Osteoblast (primary cell): Measurements from ENCODE around the gene GRM7. TPM values are rescaled to one million over a fixed set of nuclear protein-coding genes. Genes with fewer than 3 reads are reported as not detected.

ENCODE experiments used
- DNase-seq: peaks from one replicate; pipeline ENCODE4 v3.0.0; 2011; ENCODE audit warnings: low spot score, mixed read lengths; ENCODE audit not compliant: insufficient read length; ENCODE audit errors: missing footprints
- H2AFZ ChIP-seq: 2 replicates; pipeline ENCODE4 v1.6.0; 2011; ENCODE audit warnings: mild to moderate bottlenecking, low read length
- H3K27ac ChIP-seq: 2 replicates; pipeline ENCODE4 v1.5.1; 2011; ENCODE audit warnings: mild to moderate bottlenecking, low read depth, low read length, moderate library complexity
- H3K27me3 ChIP-seq: 2 replicates; pipeline ENCODE4 v1.6.0; 2012; ENCODE audit warnings: mild to moderate bottlenecking, control low read depth, inconsistent platforms, low read length, moderate library complexity; ENCODE audit not compliant: insufficient read depth
- H3K36me3 ChIP-seq: 2 replicates; pipeline ENCODE4 v1.5.1; 2011; ENCODE audit warnings: mild to moderate bottlenecking, low read length, control low read depth, moderate library complexity; ENCODE audit not compliant: insufficient read depth
- H3K4me1 ChIP-seq: 2 replicates; pipeline ENCODE4 v1.5.1; 2011; ENCODE audit warnings: mild to moderate bottlenecking, low read length, control low read depth, moderate library complexity; ENCODE audit not compliant: insufficient read depth
- H3K4me2 ChIP-seq: 2 replicates; pipeline ENCODE4 v1.6.0; 2011; ENCODE audit warnings: mild to moderate bottlenecking, low read length; ENCODE audit not compliant: insufficient read depth
- H3K4me3 ChIP-seq: fragments of 200-600 bp; sonication (generic); 3 replicates; pipeline ENCODE4 v1.5.1; 2012; ENCODE audit warnings: mild to moderate bottlenecking, low read length, inconsistent platforms; ENCODE audit not compliant: insufficient read depth
- H3K79me2 ChIP-seq: 2 replicates; pipeline ENCODE4 v1.6.0; 2012; ENCODE audit warnings: mild to moderate bottlenecking, low read length, control low read depth, inconsistent platforms; ENCODE audit not compliant: insufficient read depth
- H3K9me3 ChIP-seq: 2 replicates; pipeline ENCODE4 v1.5.1; 2011; ENCODE audit warnings: low read depth, low read length, control low read depth
- H4K20me1 ChIP-seq: 2 replicates; pipeline ENCODE4 v1.6.0; 2012; ENCODE audit warnings: mild to moderate bottlenecking, low read length, control low read depth; ENCODE audit not compliant: insufficient read depth
- CTCF ChIP-seq: IDR thresholded peaks from 2 replicates; pipeline ENCODE4 v1.5.1; 2011; ENCODE audit warnings: mild to moderate bottlenecking, low read depth, low read length, moderate library complexity; ENCODE audit errors: extremely low read depth
- total RNA-seq: library from RNA; depleted of rRNA; stranded (reverse); fragments of >200 nt; gene quantifications from 2 replicates; pipeline ENCODE4 v1.2.3, GENCODE V29; 2012

The GRM7 gene
- total RNA-seq, 1 donor: not detected

GRCh38 chr3:7546253-7546652, 685.3 kb downstream of the GRM7 start:
- Histone ChIP-seq H2AFZ (no peak overlapping the region), H3K4me3 (no peak overlapping the region), H3K27ac (no peak overlapping the region), H3K79me2 (no peaks in the 10 kb centered on the region), H3K9me3 (peaks cover 2% of the 10 kb centered on the region), H3K4me1 (no peaks in the 10 kb centered on the region), H3K36me3 (no peaks in the 10 kb centered on the region), H3K4me2 (no peak overlapping the region), H4K20me1 (no peaks in the 10 kb centered on the region), H3K27me3 (no peaks in the 10 kb centered on the region)
- DNase-seq: peak; percentile 18
- no peak for TF ChIP-seq CTCF

GRCh38 chr3:7547826-7548225, 686.9 kb downstream of the GRM7 start:
- DNase-seq: no peak
- no peaks in the 10 kb centered on the region for H3K27me3 ChIP-seq
- H3K9me3 ChIP-seq: peaks cover 2% of the 10 kb centered on the region
- H3K4me1 ChIP-seq: no peaks in the 10 kb centered on the region
- no peak overlapping the region for H3K4me3 ChIP-seq
- H3K79me2 ChIP-seq: no peaks in the 10 kb centered on the region
- H3K4me2 ChIP-seq: no peak overlapping the region
- TF ChIP-seq CTCF: no peak
- no peaks in the 10 kb centered on the region for H4K20me1 ChIP-seq
- no peak overlapping the region for H3K27ac ChIP-seq
- no peak overlapping the region for H2AFZ ChIP-seq
- H3K36me3 ChIP-seq: no peaks in the 10 kb centered on the region

GRCh38 chr3:7562892-7563291, 702.0 kb downstream of the GRM7 start:
- no peak for TF ChIP-seq CTCF

GRCh38 chr3:7565574-7565973, 704.7 kb downstream of the GRM7 start:
- DNase-seq: no peak
- Histone ChIP-seq H3K9me3 (no peaks in the 10 kb centered on the region), H3K27me3 (no peaks in the 10 kb centered on the region), H3K27ac (no peak overlapping the region), H2AFZ (no peak overlapping the region), H3K4me2 (no peak overlapping the region), H3K79me2 (no peaks in the 10 kb centered on the region), H3K36me3 (no peaks in the 10 kb centered on the region), H3K4me3 (no peak overlapping the region), H3K4me1 (no peaks in the 10 kb centered on the region), H4K20me1 (no peaks in the 10 kb centered on the region)
- no peak for TF ChIP-seq CTCF

More at GRCh38 chr3:7562892-7563291, 702.0 kb downstream of the GRM7 start:
- Histone ChIP-seq H3K4me2 (no peak overlapping the region), H4K20me1 (no peaks in the 10 kb centered on the region), H3K4me1 (no peaks in the 10 kb centered on the region), H3K27me3 (no peaks in the 10 kb centered on the region), H3K27ac (no peak overlapping the region), H3K36me3 (no peaks in the 10 kb centered on the region), H2AFZ (no peak overlapping the region), H3K79me2 (no peaks in the 10 kb centered on the region), H3K9me3 (no peaks in the 10 kb centered on the region), H3K4me3 (no peak overlapping the region)
- DNase-seq: no peak
